ENCODE measurements around the gene TSHR. TPM values are rescaled to one million over a fixed set of nuclear protein-coding genes. Genes with fewer than 3 reads are reported as not detected.

The TSHR gene
- total RNA-seq, 1 experiment from 2014 or later = not detected

- CTCF ChIA-PET = no interaction called here
- H3K36me3 ChIP-seq (ENCODE audit: control insufficient read depth in 1 of 2, insufficient read depth in 2 of 2, low read length in 2 of 2) = no peaks in the 10 kb centered on the region
- POLR2A ChIA-PET = no interaction called here
- H3K27me3 ChIP-seq (ENCODE audit: insufficient read depth, low read length) = peaks cover 4% of the 10 kb centered on the region; the same call in 1 of the 2 replicates
- no peak for TF ChIP-seq REST (IDR thresholded peaks at IDR 0.05; ENCODE audit: low read depth)
- TF ChIP-seq CBX3 (IDR thresholded peaks at IDR 0.05; ENCODE audit: low read depth) = no peak
- TF ChIP-seq SIN3A (IDR thresholded peaks at IDR 0.05; ENCODE audit: low read depth) = no peak
- TF ChIP-seq RAD21 (IDR thresholded peaks at IDR 0.05; ENCODE audit: low read depth) = no peak
- TF ChIP-seq EZH2phosphoT487 (IDR thresholded peaks at IDR 0.05; ENCODE audit: borderline replicate concordance) = no peak
- no peak for TF ChIP-seq EGR1 (IDR thresholded peaks at IDR 0.05; ENCODE audit: low read depth)
- no peak for TF ChIP-seq CTCF (IDR thresholded peaks at IDR 0.05 in 2 of 3, conservative IDR thresholded peaks at IDR 0.05 in 1 of 3; ENCODE audit: borderline replicate concordance in 1 of 3, insufficient read depth in 1 of 3, low read depth in 2 of 3, low read length in 2 of 3)
- no peak for TF ChIP-seq ELF1 (IDR thresholded peaks at IDR 0.05; ENCODE audit: borderline replicate concordance, low read depth)
- TF ChIP-seq SRF (IDR thresholded peaks at IDR 0.05; ENCODE audit: low read depth) = no peak
- TF ChIP-seq YY1 (IDR thresholded peaks at IDR 0.05; ENCODE audit: extremely low read depth, insufficient replicate concordance, low read depth, low read length) = no peak
- TF ChIP-seq ZFX (IDR thresholded peaks at IDR 0.05) = no peak
- TF ChIP-seq POLR2A (IDR thresholded peaks at IDR 0.05; ENCODE audit: borderline replicate concordance, extremely low read depth, insufficient read depth, insufficient read length) = no peak
- TF ChIP-seq MAX (IDR thresholded peaks at IDR 0.05) = no peak
- no peak for TF ChIP-seq TCF7L2 (IDR thresholded peaks at IDR 0.05; ENCODE audit: borderline replicate concordance, extremely low read depth, insufficient read depth, insufficient read length)
- no peak for TF ChIP-seq ZBTB33 (IDR thresholded peaks at IDR 0.05; ENCODE audit: extremely low read depth, insufficient replicate concordance, low read length)
- TF ChIP-seq POLR2AphosphoS5 (IDR thresholded peaks at IDR 0.05; ENCODE audit: low read depth, low read length) = no peak
- H3K4me2 ChIP-seq (ENCODE audit: low read length) = no peak overlapping the region
- DNase-seq (ENCODE audit: low read depth, low spot score) = no peak
- H3K79me2 ChIP-seq (ENCODE audit: insufficient read depth, low read length) = no peaks in the 10 kb centered on the region
- RAD21 ChIA-PET (ENCODE audit: low non-redundant PET in 1 of 2, low total read pairs in 2 of 2, uncharacterized antibody in 2 of 2, unreplicated experiment in 2 of 2) = no interaction called here
- no peak overlapping the region for H2AFZ ChIP-seq (ENCODE audit: low read depth, low read length, poor library complexity, severe bottlenecking)
- no peak overlapping the region for H3K4me3 ChIP-seq (replicated peaks in 1 of 2; ENCODE audit: low read depth in 1 of 2, low read length in 2 of 2)
- H4K20me1 ChIP-seq (ENCODE audit: insufficient read depth) = no peaks in the 10 kb centered on the region
- no peaks in the 10 kb centered on the region for H3K4me1 ChIP-seq (ENCODE audit: control insufficient read depth in 1 of 2, insufficient read depth in 2 of 2, low read length in 2 of 2)
- intact Hi-C loops (cut with micrococcal nuclease) = no loop called here
- H3K9me2 ChIP-seq (ENCODE audit: insufficient read depth) = no peaks in the 10 kb centered on the region
- ATAC-seq = no peak
- no peaks in the 10 kb centered on the region for H3K9me3 ChIP-seq (ENCODE audit: control insufficient read depth in 1 of 2, insufficient read depth in 1 of 2, low read depth in 1 of 2, low read length in 2 of 2)
- no TSS peak for BruUV-seq (replicated peaks)
- no peak overlapping the region for H3K9ac ChIP-seq (ENCODE audit: low read length)
- H3K27ac ChIP-seq (ENCODE audit: low read depth, low read length) = no peak overlapping the region
These were observed 24.5 kb downstream of the TSHR start for GRCh38 chr14:80979951-80980350.

All from HCT116 (cell line).